ENCODE data around the gene CD14.
"Not testable (repeated sequence)": the region's sequence is repeated elsewhere in the genome, so short reads cannot be mapped to it uniquely, and the experiment has no call there.

CD14 gene

GRCh38 chr5:140633021-140633471 is at the start of gene CD14:
Gene CD14 (minus strand): TSS chr5:140633175. CDS start chr5:140633071, 104 bp downstream.
- no peak for DNase-seq (ENCODE audit: low read depth in 2 of 2, low spot score in 1 of 2)

DNA sequence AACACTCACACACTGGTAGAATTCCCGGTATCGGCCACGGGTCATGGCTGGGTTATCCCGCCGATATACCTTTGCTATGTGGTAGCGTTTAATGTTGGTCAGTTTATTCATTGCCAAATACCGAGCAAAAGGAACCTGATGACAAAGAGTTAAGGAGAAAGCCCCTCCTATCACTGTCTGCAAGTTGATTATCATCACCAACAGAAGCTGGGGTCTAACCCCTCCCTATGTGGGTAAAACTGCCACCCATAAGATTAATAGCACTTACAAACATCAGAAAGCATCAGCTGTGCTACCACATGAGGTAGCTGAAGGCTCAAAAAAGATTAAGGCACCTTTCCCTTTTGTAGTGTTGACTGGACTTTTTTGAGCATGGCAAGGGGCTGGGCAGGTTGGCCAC is 46.0 kb upstream of the CD14 start:
- DNase-seq (ENCODE audit: low read depth in 2 of 2, low spot score in 1 of 2) = no peak

- DNase-seq (ENCODE audit: low read depth in 2 of 2, low spot score in 1 of 2) = no peak
Observed at GRCh38 chr5:140677947-140678346, 45.0 kb upstream of the CD14 start.

- DNase-seq (ENCODE audit: low read depth in 2 of 2, low spot score in 1 of 2) = no peak
Observed at GRCh38 chr5:140674629-140675028, 41.7 kb upstream of the CD14 start.

DNA sequence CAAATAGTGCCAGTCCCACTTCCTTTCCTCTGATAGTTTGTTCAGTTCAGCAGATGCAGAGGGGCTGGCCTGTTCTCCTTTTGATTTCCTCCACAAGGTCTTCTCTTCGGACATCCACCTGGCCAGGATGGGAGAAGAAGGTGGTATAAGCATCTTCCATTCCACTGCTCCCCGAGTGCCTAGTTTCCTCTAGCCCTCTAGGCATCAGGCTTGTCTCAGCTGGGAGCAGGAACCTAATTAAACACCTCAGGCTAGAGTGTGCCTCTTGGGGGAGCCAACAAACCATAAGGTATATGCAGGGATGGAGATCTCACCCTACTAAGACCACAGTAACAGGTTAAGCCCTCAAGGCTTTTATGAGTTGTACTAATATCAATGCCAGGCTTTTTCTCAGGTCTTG is 41.2 kb upstream of the CD14 start:
- no peak for DNase-seq (ENCODE audit: low read depth in 2 of 2, low spot score in 1 of 2)

DNA sequence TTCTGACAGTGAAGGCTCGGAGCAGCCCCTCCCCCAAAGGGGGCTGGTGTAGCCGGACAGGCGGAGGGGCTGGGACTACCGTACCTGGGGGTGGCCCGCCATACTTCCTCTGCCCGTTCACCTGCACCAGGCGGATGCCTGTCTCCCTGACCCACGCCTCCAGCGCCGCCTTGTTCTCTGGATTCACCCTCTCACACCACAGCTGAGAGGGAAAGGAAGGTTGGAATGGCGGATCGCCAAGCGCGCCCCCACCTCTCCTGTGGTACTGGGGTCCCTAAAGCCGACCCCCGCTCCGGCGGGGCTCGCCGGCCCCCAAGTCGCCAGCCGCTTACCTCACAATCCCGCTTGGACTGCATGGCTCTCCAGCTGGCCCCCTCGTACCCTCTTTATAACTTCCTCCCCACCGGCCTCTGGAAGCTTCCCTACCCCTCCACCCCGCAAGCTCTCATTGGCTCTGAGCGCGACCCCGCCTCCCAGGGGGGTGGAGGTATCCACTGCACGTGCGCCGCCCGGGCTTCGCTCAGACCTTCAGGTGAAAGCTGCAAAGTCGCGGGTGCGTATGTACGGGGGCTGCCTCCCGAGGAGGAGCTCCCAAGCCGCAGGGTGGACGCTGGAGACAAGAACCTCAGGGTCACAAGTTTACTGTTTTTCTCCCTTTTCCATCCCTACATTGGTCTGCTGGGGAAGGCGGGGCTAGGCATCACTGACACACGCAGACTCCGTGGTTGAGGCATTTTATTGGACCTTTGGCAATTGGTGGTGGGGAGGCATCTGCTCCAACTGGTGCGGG is 40.4 kb upstream of the CD14 start, which contains the start of gene DND1:
Gene DND1, minus strand, starts transcription at position 390 of the 790 bp plus-strand sequence. Its CDS starts 34 bp downstream, at position 356.
- no peak for DNase-seq (ENCODE audit: low read depth in 2 of 2, low spot score in 1 of 2)

- no peak for DNase-seq (ENCODE audit: low read depth in 2 of 2, low spot score in 1 of 2)
Observed at GRCh38 chr5:140672455-140673186, 39.6 kb upstream of the CD14 start.

GRCh38 chr5:140671472-140672125 is 38.6 kb upstream of the CD14 start:
- DNase-seq (ENCODE audit: low read depth in 2 of 2, low spot score in 1 of 2) = no peak

DNA sequence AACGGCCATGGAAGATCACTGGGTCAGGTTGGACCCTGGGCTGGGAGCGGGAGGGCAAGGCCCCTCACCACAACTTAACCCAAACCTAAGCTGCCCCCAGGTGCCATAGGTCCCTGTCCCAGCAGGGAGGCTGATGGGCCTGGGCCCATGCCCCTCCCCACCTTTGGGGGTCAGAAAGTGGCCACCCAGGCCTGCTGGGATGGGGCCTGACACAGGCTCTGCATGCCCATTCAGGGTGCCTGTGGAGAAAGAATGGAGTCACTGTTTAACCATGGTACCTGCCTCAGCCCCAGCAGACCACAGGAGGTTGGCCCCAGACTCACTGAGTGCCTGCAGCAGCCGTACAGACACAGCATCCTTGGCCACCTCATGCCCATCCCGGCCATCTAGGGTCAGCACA is 38.1 kb upstream of the CD14 start:
- DNase-seq (ENCODE audit: low read depth in 2 of 2, low spot score in 1 of 2) = not testable (repeated sequence)

DNA sequence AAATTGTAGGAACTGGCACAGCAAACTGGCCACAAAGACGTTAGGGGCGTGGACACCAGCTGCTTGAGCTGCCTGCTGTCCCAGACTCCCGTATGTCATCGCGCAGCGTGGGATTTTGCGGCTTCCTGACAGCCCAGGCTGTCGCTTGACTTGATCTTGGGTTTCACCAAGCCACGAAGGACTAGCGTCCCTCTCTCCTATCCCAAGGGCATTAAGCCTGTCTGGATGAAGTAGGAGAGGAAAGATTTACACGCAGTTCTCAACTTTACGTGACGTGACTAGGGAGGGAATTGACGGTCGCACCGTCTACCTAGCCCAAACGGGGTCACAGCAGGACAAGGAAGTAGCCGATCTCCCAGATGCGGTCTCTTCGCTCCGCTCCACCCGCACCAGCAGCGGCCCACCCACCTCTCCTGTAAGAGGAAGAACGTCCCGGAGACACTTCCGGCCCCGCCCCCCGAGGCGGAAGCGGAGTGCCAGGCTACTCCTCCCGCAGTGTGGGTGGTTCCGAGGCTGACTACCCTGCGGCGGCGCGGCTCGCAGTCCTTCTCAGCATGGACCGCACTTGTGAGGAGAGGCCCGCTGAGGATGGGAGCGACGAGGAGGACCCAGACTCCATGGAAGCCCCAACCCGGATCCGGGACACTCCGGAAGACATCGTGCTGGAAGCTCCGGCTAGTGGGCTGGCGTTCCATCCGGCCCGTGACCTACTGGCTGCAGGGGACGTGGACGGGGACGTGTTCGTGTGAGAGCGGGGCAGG is 31.6 kb upstream of the CD14 start, which contains the start of gene WDR55:
Gene WDR55, plus strand, starts transcription at position 546 of the 761 bp plus-strand sequence. Its CDS starts 9 bp downstream, at position 555.
- DNase-seq (ENCODE audit: low read depth in 2 of 2, low spot score in 1 of 2) = peak; percentile 91 to 93

GRCh38 chr5:140664030-140664358 is 31.0 kb upstream of the CD14 start:
- DNase-seq (ENCODE audit: low read depth in 2 of 2, low spot score in 1 of 2) = no peak

DNA sequence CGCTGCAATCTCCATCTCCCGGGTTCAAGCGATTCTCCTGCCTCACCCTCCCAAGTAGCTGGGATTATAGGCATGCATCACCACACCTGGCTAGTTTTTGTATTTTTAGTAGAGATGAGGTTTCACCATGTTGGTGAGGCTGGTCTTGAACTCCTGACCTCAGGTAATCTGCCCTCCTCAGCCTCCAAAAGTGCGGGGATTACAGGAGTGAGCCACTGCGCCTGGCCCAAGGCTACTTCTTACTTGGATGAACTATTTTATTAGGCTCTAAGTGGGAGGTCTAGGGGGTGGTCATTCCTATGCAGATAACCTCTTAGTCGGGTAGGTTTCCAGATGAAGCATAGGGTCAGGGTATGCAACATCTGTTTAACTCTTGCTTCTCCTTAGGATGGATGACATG is 27.4 kb upstream of the CD14 start:
- DNase-seq (ENCODE audit: low read depth in 2 of 2, low spot score in 1 of 2) = not testable (repeated sequence)

- DNase-seq (ENCODE audit: low read depth in 2 of 2, low spot score in 1 of 2) = no peak
Observed at GRCh38 chr5:140658870-140659269, 25.9 kb upstream of the CD14 start.

- DNase-seq (ENCODE audit: low read depth in 2 of 2, low spot score in 1 of 2) = no peak
Observed at GRCh38 chr5:140647042-140647419, 14.1 kb upstream of the CD14 start.

GRCh38 chr5:140642718-140643117 is 9.7 kb upstream of the CD14 start:
- DNase-seq (ENCODE audit: low read depth in 2 of 2, low spot score in 1 of 2) = no peak

GRCh38 chr5:140641716-140642115 is 8.7 kb upstream of the CD14 start:
- DNase-seq (ENCODE audit: low read depth in 2 of 2, low spot score in 1 of 2) = no peak

DNA sequence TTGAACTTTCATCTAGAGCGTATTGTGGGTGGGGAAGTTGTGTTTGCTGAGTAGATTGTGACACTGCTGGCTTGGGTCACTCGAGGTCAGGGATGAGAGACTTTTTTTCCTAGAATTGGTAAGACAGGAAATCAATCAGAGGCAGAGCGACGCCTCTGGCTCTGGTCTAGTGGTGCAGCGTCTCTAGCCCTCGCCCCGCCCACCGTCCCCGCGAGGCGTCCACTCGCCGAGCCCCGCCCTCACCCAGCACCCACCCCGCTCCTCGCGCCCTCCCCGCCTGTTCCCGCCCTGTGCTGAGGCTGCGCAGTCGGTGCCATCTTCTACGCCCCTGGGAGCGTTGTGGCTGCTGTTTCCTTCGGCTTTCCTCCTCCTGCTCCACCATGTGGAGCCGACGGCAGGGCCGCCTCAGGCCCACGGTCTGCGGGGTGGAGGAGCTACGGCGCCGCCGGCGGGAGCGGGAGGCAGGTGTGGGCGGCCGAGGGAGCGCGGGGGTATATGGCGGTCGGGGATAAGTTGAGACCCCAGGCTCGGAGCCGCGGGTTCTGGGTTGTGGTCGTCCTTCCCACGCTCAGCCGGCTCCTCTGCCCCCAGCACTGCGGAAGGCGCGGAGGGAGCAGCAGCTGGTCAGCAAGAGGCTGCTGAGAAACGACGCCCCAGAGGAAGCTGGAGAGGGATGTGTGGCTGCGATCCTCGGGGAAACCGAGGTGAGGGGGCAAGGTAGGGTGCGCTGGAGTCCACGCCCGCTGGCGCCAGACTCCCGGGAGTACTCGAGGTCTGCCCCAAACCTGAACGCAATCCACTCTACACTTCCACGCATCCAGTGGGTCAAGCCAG is 6.4 kb upstream of the CD14 start, which contains the start of gene TMCO6:
Gene TMCO6, plus strand, starts transcription at position 304 of the 834 bp plus-strand sequence. Its CDS starts 77 bp downstream, at position 381.
- DNase-seq (ENCODE audit: low read depth in 2 of 2, low spot score in 1 of 2) = peak; percentile 90 to 93

DNA sequence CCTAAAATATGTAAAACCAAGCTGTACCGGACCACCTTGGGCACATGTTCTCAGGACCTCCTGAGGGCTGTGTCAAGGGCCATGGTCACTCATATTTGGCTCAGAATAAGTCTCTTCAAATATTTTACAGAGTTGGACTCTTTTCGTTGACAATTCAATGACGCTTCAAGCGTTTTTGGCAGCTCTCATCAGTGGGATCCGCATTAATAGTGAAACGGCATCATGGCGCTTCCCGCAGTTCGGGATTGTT is 5.8 kb upstream of the CD14 start:
- DNase-seq (ENCODE audit: low read depth in 2 of 2, low spot score in 1 of 2) = not testable (repeated sequence)

GRCh38 chr5:140637371-140638100 is 4.6 kb upstream of the CD14 start:
- no peak for DNase-seq (ENCODE audit: low read depth in 2 of 2, low spot score in 1 of 2)

Data from stimulated activated CD8-positive, alpha-beta memory T cell treated with anti-CD3 and anti-CD28 coated beads, Interleukin-4, amount 100 ng/mL, for 4 hours (primary cell).